GM21447 (cell line): Measurements from ENCODE around the gene RAD51B.
"Not testable (repeated sequence)": the region's sequence is repeated elsewhere in the genome, so short reads cannot be mapped to it uniquely, and the experiment has no call there.

Experiments
- ATAC-seq: cut with Tn5 transposase; IDR thresholded peaks from one replicate; pipeline ENCODE4 v1.9.1; 2021; ENCODE audit not compliant: unreplicated experiment

The RAD51B gene

GRCh38 chr14:68245146-68246073, 425.8 kb downstream of the RAD51B start:
- ATAC-seq: no peak

- ATAC-seq: no peak
Observed at GRCh38 chr14:68246074-68246785, 426.7 kb downstream of the RAD51B start.

- no peak for ATAC-seq
Observed at GRCh38 chr14:68246786-68247105, 427.2 kb downstream of the RAD51B start.

- ATAC-seq: no peak
Observed at GRCh38 chr14:68247274-68247673, 427.7 kb downstream of the RAD51B start.

DNA sequence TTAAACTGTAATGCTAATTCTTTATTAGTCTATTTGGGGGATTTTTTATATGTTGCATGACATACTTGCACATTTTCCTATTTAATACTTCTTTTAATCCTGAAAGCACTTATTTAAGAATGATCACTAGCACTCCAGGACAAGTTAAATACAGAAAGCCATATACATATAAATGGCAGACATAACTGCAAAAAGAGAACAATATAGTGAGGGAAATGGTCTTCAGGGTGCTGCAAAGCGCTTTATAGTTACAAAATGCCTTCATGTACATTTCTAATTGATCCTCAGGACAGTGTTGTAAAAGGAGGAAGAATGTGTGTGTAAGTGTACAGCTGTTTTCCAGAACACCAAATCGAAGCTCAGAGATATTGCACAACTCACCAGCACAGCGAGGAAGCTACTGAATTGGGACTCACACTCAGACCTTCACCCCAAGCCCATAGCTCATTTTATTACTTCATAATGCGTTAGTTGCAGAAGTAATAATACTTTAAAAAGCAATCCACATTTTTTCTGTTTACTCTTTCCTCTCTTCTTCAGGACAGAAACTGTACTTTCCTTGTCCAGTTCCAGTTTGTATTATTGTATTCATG, 428.2 kb downstream of the RAD51B start:
- ATAC-seq: no peak

DNA sequence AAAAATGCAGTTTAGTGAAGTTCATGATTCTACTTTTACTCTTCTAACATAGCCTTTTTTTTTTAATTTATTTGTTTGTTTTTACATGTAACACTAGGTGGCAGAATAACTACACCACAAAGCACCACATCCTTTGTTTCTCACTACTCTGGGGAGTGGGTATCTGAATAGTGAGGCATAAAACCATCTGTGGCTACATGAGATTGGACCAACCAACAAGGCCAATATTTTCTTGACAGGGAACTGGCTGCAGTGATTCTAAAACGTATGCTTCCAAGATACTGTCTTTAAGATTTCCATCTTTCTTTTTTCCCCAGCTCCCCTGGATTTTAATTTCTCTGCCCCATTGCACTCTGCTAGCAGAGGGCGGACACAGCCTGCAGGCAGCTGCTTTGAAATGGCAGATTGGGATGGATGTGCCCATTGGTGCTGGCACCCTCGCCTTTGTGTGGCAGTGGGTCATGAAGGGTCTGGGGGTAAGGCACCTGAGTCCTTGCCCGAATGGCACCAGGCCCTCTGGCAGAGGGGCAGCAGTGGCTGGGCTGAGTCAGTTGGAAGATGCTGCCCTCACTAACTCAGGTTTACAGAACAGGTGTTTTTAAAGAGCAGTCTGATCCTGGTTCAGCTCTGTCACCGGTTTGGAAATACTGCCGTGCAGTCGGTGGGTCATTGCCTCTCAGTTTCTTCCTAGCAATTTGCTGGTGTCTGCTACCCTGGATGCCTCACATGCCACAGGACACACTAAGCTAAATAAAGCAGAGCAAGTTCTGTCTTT, 429.1 kb downstream of the RAD51B start:
- ATAC-seq: no peak

- no peak for ATAC-seq
Observed at GRCh38 chr14:68249661-68250451, 430.3 kb downstream of the RAD51B start.

DNA sequence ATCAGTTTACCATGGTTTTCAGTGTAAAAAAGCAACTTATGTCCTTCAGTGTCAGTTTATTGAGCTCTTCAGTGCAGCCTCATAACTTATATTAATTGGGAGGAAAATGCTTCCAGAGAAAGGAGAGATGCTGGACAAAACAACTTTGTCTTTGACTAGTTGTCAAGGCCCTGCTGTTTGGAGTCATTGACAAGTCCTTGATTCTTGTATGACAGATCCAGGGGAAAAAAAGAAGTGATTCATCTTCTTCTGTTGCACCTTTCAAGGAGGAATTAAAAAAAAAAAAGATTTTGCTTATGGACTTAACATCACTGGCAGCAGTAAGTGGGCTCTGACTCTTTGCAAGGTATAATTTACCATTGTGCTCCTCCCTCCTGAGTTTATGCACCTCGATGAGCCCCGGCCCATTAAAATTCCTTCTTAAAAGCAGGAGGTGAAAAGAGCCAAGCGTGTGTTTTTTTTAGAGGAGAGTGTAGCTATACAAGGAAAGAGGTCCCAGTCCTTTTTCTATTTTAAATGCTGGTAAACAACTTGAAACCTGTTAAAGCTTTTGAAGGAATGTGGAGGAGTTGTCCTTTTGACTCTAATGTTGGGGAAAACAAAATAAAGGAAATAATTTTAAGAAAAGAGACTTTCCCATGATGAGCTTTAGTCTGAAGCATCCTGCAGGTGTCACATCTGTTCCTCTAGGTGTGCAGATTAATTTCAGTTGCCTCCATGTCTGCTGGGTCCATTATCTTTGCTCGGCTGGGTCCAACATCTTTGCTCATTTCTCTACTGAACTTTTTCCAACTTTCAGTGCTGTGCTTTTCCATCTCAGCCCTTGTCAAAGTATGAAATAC, 431.6 kb downstream of the RAD51B start:
- no peak for ATAC-seq

DNA sequence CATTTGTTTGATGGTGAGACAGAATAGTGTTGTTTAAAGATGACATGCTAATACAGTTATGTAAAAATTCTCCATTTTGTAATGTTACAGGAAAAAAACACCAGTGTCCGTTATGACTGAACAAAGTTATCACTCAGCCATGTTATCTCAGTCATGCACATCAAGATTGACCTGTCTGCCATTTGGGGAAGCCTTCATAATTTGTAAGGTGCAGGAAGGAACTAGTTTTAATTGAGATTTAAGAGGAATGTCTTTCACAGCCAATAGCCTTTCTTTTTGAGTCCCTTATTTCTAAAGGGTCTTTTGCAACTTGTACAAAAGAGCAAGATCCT, 432.2 kb downstream of the RAD51B start:
- no peak for ATAC-seq

- no peak for ATAC-seq
Observed at GRCh38 chr14:68253160-68253780, 433.7 kb downstream of the RAD51B start.

DNA sequence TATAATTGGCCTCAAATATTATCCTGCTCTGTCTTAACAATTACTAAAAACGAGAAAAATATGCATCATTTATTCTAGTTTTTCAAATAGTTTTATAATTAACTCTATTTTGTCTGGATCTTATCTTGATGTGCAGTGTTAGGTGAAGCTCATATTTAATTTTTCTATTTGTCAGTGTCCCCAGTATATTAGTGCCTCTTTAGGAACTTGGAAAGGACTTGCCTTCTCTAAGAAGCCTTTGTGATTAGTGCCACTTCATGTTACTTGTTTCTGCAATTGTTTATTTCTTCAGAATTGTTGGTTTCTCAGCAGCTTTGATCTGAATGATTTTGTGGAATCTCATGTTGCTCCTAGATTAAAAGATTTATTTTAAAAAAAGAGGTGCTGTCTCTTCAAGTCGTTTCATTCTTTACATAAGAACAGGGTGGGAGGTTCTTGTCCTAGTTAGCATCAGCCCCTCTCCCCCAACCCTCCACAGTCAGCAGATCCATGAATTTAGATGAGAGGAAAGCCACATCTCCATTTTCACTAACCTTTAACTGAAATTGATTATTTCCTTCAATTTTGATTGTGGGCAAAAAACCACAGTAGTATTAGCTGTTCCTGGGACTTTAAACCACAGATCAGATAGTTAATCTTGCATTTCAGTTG, 434.4 kb downstream of the RAD51B start:
- ATAC-seq: no peak

DNA sequence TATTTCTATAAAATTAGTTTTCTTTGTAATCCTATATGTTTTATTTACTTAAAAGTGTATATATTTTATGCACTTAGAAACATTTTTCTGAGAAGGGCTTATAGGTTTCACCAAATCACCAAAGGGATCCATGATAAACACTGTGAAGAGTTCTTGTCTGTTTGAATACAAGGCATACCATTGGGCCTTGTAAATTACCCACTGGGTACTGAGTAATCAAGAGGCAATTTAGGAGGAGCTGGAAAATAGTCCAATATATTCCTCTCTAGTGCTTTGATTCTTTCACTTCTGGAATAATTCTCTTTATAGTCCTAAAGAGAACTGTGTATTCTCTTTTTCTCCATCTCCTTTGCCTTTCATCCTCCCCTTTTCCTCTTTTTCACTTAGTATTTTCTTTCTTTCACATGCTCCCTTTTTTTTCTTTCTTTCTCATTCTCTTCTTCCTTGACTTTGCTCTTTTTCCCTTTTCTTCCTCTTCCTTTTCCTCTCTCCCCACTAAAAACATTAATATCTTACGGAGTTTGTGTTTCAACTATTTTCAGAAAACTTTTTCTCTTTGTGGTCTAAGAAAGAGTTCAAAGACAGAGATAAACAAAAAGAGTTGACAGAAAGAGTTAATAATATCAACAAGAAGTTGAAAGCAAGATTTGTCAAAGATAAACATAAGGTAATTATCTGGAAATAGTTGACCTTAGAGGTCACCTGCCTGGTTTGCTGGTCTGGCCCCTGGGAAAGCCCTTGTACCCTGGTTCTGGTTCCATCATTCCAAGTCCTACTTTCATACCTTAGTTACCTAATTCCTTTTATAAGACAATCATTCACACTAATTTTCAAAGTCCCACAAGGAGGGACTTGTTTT, 435.3 kb downstream of the RAD51B start:
- no peak for ATAC-seq

DNA sequence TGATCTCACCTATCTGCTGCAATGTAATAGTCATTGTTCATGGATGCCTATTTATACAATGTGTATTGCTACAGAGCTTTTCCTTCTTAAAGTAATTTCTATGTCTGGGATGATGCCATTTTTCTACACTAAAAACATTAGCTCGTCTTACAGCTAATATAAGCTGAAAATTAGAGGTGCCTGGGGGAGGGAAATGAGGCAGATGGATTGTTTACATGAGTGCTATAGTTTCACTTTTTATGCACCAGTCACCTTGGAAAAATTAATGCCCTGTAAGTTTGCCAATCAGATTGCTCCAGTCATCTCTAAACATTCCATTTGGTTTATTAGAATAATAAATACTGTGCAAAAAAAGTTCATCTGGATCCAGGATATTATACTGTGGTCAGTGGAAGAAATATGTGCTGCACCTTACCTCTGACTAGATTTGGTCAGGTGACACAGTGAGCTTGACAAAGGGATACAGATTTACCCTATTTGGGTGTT, 436.2 kb downstream of the RAD51B start:
- ATAC-seq: no peak

- no peak for ATAC-seq
Observed at GRCh38 chr14:68257969-68258368, 438.4 kb downstream of the RAD51B start.

GRCh38 chr14:68258995-68259394, 439.4 kb downstream of the RAD51B start:
- not testable (repeated sequence) for ATAC-seq

GRCh38 chr14:68260121-68260520, 440.5 kb downstream of the RAD51B start:
- ATAC-seq: no peak

- ATAC-seq: no peak
Observed at GRCh38 chr14:68261092-68261842, 441.7 kb downstream of the RAD51B start.
